Measurements from ENCODE around the gene RAB9A.

- no peak for TF ChIP-seq POLR2A (IDR thresholded peaks at IDR 0.05)
- TF ChIP-seq, protein P1, sequence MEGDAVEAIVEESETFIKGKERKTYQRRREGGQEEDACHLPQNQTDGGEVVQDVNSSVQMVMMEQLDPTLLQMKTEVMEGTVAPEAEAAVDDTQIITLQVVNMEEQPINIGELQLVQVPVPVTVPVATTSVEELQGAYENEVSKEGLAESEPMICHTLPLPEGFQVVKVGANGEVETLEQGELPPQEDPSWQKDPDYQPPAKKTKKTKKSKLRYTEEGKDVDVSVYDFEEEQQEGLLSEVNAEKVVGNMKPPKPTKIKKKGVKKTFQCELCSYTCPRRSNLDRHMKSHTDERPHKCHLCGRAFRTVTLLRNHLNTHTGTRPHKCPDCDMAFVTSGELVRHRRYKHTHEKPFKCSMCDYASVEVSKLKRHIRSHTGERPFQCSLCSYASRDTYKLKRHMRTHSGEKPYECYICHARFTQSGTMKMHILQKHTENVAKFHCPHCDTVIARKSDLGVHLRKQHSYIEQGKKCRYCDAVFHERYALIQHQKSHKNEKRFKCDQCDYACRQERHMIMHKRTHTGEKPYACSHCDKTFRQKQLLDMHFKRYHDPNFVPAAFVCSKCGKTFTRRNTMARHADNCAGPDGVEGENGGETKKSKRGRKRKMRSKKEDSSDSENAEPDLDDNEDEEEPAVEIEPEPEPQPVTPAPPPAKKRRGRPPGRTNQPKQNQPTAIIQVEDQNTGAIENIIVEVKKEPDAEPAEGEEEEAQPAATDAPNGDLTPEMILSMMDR (IDR thresholded peaks at IDR 0.05) = no peak
Observed at GRCh38 chrX:13741695-13742094, 52.8 kb downstream of the RAB9A start.

All from thyroid gland (tissue), 4 donors.